ENCODE measurements around the gene AP4S1.
"Not testable (repeated sequence)": the region's sequence is repeated elsewhere in the genome, so short reads cannot be mapped to it uniquely, and the experiment has no call there.

AP4S1 gene

GRCh38 chr14:31090883-31091764 lies 65.7 kb downstream of the AP4S1 start:
- DNase-seq = no peak

- no peak for DNase-seq
Observed at GRCh38 chr14:31092160-31092708, 66.8 kb downstream of the AP4S1 start.

- not testable (repeated sequence) for DNase-seq
Observed at GRCh38 chr14:31093884-31094839, 68.7 kb downstream of the AP4S1 start.

GRCh38 chr14:31095817-31096216 lies 70.4 kb downstream of the AP4S1 start:
- not testable (repeated sequence) for DNase-seq

- DNase-seq = no peak
Observed at GRCh38 chr14:31096255-31096654, 70.8 kb downstream of the AP4S1 start.

GRCh38 chr14:31097081-31097480 lies 71.6 kb downstream of the AP4S1 start:
- no peak for DNase-seq

DNA sequence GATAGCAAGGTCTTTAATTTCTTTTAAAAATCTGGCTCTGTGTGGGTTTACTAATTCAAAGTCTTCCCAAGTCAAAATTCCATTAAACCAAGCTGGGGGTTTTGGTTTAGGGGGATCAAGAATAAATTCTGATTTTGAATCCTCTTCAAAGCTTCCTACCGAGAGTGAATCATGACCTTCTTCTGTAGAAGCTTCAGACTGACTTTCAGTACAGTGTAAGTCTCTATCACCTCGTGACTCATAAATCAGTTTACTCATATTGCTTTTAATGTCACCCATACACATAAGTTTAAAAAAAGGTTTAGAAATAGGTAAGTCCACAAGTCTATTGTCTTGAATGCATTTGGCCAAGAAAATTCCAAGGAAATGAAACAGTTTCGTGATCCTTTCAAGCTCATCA lies 81.3 kb downstream of the AP4S1 start:
- DNase-seq = no peak

DNA sequence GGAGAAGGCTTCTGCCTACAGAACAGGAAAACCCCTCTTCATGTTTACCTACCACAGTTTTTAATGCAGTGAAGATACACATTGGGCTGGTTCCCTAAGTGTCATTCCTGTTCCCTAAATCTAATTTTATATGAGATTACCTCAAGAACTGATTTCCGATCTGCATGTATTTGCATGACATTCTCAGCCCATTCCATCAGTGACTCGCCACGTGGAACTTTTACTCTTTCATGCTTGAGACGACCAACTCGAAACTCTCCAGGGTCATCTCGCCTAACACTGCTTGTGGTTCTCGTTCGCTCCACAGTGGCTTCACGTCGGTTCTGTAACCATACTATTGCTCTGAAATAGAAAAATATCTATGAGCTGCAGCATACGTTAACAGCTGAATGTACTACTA lies 83.8 kb downstream of the AP4S1 start:
- no peak for DNase-seq

- no peak for DNase-seq
Observed at GRCh38 chr14:31110872-31111271, 85.4 kb downstream of the AP4S1 start.

GRCh38 chr14:31113794-31114193 lies 88.3 kb downstream of the AP4S1 start:
- no peak for DNase-seq

DNA sequence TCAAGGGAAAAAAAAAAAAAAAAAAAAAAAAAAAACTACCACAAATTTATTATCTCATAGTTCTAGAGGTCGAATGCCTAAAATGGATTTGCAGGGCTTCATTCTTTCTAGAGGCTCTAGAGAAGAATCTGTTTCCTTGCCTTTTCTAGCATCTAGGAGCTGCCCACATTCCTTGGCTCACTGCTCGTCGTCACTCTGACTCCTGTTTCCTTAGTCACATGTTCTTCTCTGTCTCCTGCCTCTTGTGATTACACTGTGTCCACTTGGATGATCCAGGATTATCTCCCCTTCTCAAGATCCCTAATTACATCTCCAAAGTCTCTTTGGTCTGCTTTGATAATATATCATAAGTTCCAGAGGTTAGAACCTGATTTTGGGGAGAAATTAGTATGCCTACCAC lies 93.4 kb downstream of the AP4S1 start:
- DNase-seq = no peak

DNA sequence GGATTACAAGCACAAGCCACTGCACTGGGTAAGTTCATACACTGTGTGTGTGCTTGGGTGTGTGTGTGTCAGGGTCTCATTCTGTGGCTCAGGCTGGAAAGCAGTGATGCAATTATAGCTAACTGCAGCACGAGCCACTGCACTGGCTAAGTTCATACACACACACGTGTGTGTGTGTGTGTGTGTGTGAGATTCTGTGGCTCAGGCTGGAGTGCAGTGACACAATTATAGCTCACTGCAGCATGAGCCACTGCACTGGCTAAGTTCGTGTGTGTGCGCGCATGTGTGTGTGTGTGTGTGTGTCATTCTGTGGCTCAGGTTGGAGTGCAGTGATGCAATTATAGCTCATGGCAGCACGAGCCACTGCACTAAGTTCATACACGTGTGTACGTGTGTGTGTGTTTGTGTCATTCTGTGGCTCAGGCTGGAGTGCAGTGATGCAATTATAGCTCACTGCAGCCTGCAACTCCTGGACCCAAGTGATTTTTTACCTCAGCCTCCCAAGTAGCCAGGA lies 96.7 kb downstream of the AP4S1 start:
- no peak for DNase-seq

DNA sequence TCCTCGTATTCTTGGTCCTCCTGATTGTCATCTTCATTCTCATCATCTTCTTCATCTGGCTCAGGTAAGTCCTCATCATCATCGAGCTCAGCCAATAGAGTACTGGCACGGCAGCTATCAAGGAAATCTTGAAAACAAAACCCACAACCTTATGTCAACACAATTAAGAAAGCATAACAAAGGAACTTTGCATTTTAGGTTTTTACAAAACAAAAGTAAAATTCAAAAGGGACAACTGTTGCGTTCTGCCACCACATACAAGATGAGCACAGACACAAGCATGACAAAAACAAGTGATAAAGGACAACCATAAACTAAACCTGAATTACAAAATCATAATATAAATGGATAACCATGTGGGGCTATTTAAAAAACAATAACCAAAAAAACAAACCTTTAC lies 97.5 kb downstream of the AP4S1 start:
- DNase-seq = no peak

- no peak for DNase-seq
Observed at GRCh38 chr14:31124197-31124596, 98.7 kb downstream of the AP4S1 start.

DNA sequence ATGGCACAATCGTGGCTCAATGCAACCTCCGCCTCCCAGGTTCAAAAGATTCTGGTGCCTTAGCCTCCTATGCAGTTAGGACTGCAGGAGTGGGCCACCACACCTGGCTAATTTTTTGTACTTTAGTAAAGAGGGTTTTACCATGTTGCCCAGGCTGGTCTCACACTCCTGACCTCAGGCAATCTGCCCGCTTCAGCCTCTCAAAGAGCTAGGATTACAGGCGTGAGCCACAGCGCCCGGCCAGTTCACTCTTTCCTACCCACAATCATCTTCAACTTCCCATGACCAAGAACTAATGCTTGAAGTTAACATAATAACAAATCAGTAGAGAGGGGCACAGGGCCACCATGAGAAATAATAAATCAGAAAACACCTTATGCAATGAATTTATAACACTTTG lies 99.8 kb downstream of the AP4S1 start:
- DNase-seq = no peak

- no peak for DNase-seq
Observed at GRCh38 chr14:31126680-31127079, 101.2 kb downstream of the AP4S1 start.

DNA sequence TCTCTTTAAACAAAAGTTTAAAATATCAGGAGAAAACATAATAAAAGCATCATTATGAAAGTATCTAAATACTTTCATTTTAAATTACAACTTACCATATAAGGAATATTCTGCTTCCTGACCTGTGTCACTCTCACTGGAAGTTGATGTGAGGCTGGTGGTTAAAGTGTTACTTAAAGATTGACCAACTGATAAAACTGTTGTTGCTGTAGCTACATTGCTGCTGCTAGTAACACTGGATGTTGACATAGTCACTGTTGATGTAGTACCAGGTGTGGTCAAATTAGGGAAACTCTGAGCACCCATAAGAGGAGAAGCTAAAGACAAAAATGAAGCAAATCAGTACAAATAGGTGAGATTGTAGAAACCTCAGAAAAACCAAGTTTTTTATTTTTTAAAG lies 102.2 kb downstream of the AP4S1 start:
- no peak for DNase-seq

DNA sequence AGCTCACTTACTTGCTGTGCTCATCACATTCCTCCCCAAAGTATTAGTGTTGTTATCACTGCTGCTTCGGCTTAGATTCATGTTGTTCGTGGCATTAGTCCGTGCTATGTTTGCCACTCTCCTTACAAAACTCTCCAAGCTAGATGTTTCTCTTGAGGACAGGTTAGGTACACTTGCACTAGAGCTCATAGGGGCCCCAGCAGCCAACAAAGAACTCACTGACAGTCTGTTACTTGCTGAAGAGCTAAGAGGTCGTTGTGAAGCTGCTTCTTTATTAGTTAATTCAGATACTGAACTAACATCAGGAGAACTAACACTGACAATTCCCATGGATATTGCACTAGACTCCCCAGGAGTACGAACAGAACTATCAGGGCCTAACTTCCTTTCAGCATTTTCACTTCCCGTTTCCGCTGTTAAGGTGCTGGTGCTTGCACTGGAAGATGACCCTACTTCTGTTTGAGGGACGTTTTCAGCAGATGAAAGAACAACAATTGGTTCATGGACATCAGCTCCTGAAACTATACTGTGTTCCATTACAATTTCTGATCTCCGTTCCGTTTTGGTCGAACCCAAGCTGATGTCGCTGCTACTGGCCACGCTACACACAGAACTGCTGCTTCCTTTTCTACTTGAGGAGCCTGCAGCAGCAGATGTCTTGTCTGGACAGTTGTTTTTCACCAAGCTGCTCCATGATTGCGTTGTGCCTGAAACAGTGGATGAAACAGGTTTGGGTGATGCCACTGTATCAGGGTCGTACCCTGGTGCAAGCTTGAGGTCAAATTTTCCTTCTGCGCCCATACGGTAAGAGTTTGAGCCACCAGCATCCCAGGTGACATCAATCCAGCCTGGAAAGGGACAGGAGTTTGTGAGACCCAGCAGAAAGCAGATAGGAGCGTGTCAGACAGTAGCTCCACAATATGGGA lies 103.4 kb downstream of the AP4S1 start:
- no peak for DNase-seq

- DNase-seq = no peak
Observed at GRCh38 chr14:31133133-31133532, 107.7 kb downstream of the AP4S1 start.

DNA sequence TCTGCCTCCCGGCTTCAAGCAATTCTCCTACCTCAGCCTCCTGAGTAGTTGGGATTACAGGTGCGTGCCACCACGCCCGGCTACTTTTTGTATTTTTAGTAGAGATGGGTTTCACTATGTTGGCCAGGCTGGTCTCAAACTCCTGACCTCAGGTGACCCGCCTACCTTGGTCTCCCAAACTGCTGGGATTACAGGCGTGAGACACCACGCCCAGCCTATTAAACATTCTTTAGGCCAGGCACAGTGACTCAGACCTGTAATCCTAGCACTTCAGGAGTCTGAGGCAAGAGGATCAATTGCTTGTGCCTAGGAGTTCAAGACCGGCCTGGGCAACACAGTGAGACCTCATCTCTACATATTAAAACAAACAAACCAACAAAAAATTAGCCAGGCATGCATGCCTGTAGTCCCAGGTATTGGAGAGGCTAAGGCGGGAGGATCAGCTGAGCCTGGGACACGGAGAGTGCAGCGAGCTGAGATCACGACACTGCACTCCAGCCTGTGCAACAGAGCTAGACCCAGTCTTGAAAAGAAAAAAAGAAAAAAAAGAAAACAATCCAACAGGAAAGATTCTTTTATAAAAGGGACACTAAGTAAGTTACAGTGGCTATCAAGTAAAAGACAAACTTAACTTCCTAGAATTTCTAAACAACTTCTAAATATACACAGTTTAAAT lies 111.9 kb downstream of the AP4S1 start:
- DNase-seq = no peak

GRCh38 chr14:31138301-31138700 lies 112.9 kb downstream of the AP4S1 start:
- no peak for DNase-seq

Measured in activated CD4-positive, alpha-beta T cell treated with anti-CD3 and anti-CD28 coated beads, Interleukin-2, amount 50 U/mL, for 48 hours (primary cell).